ENCODE data around the gene NABP2. TPM values are rescaled to one million over a fixed set of nuclear protein-coding genes. Genes with fewer than 3 reads are reported as not detected.
"Not testable (repeated sequence)": the region's sequence is repeated elsewhere in the genome, so short reads cannot be mapped to it uniquely, and the experiment has no call there.

NABP2 gene
- total RNA-seq, 2 experiments from 2014 or later: 69.1 to 76.0 TPM

DNA sequence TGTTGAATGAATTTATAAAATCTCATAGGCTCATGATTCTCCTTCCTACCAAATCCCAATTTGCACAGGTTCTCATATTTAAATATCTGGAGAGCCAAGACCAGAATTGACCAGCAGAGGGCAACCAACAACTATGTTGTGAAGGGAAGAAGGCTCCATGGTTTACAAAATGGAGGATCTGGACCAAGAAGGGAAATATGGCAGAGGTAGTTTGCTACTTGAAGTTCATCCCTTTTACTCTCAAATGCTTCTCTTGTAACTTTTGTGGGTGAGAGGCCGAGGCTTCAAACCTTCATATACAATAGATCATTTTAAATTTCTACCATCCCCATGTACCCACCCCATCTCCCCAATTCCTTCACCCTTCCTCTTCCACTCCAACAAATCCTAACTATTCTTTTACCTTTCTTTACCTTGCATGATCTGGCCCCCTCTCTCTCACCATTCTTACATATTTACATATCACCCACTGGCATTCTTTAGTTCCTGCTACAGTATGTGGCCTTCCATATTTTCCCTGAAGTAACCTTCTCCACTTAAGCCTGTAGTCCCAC, 31.0 kb upstream of the NABP2 start:
- DNase-seq: peak; percentile 88
- H3K4me3 Mint-ChIP-seq: no peak overlapping the region
- ChIA-PET POLR2A (interaction anchor here (0.7 kb wide), 1 partner anchor 17 kb away, joined by 3 read pairs; no protein-coding TSS in a partner anchor), CTCF (interaction anchor here (0.6 to 6.1 kb wide), 13 partner anchors 15 to 436 kb away, joined by 3 to 112 read pairs (median 5); partner anchors contain the start of genes COQ10A, ESYT1, RNF41 and ZC3H10)
- no peaks in the 10 kb centered on the region for H3K9me3 Mint-ChIP-seq (ENCODE audit: low read depth)
- H3K27ac Mint-ChIP-seq: peak overlapping the region; percentile 13
- H3K36me3 Mint-ChIP-seq (ENCODE audit: low read depth): peaks cover 4% of the 10 kb centered on the region
- intact Hi-C loops (cut with DNase I, micrococcal nuclease): loop anchor here (1.0 to 5.0 kb wide), 8 partner anchors 31 to 379 kb away; partner anchors contain the start of genes ANKRD52 (in 2 of the 2), NABP2 (in 2 of the 2), COQ10A (in 1 of the 2) and CS (in 1 of the 2)
- ATAC-seq: no peak
- no peaks in the 10 kb centered on the region for H3K27me3 Mint-ChIP-seq
- H3K4me1 Mint-ChIP-seq: peaks cover 17% of the 10 kb centered on the region

- H3K9me3 Mint-ChIP-seq (ENCODE audit: low read depth); H3K36me3 Mint-ChIP-seq (ENCODE audit: low read depth); H3K27me3 Mint-ChIP-seq; intact Hi-C loops (cut with DNase I, micrococcal nuclease); ATAC-seq; DNase-seq; POLR2A ChIA-PET; H3K4me1 Mint-ChIP-seq; H3K4me3 Mint-ChIP-seq; H3K27ac Mint-ChIP-seq: not testable (repeated sequence)
- CTCF ChIA-PET: interaction anchor here (0.7 to 3.4 kb wide), 5 partner anchors 9 to 89 kb away, joined by 3 to 10 read pairs (median 5); partner anchors contain the start of gene RNF41
Observed at GRCh38 chr12:56196818-56197550, 27.2 kb upstream of the NABP2 start.

GRCh38 chr12:56197921-56198635, 26.1 kb upstream of the NABP2 start:
- intact Hi-C loops (cut with DNase I, micrococcal nuclease): no loop called here

DNA sequence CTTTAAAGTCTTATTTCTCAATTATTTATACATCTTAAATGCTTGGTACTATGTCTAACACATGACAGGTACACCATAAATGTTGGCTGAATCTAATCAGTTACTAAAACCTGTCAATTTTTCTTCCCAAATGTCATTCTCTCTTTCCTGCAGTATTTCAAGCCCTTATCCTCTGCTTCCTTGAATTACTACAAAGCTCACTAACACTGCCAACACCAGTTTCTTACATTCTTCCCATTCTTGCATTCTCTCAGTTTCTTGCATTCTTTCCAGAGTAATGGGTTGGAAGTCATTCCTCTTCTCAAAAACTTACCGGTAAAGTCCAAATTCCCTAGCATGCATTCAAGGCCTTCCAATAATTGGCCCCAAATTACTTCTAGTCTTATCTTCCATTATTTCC, 25.3 kb upstream of the NABP2 start:
- H3K27ac Mint-ChIP-seq: no peak overlapping the region
- CTCF ChIA-PET: interaction anchor here (0.7 to 3.4 kb wide), 4 partner anchors 8 to 23 kb away, joined by 3 to 10 read pairs (median 5); no protein-coding TSS in a partner anchor
- no peaks in the 10 kb centered on the region for H3K9me3 Mint-ChIP-seq (ENCODE audit: low read depth)
- DNase-seq (no peak), ATAC-seq (no peak)
- POLR2A ChIA-PET: no interaction called here
- no peaks in the 10 kb centered on the region for H3K36me3 Mint-ChIP-seq (ENCODE audit: low read depth)
- no peak overlapping the region for H3K4me3 Mint-ChIP-seq
- intact Hi-C loops (cut with DNase I, micrococcal nuclease): no loop called here
- no peaks in the 10 kb centered on the region for H3K27me3 Mint-ChIP-seq
- H3K4me1 Mint-ChIP-seq: no peaks in the 10 kb centered on the region

More at GRCh38 chr12:56197921-56198635, 26.1 kb upstream of the NABP2 start:
- ChIA-PET POLR2A (no interaction called here), CTCF (interaction anchor here (0.7 to 3.4 kb wide), 4 partner anchors 8 to 88 kb away, joined by 3 to 10 read pairs (median 5); no protein-coding TSS in a partner anchor)
- H3K27me3 Mint-ChIP-seq: no peaks in the 10 kb centered on the region
- H3K4me1 Mint-ChIP-seq: peaks cover 5% of the 10 kb centered on the region
- no peak overlapping the region for H3K27ac Mint-ChIP-seq
- ATAC-seq (no peak), DNase-seq (no peak)
- H3K9me3 Mint-ChIP-seq (ENCODE audit: low read depth): no peaks in the 10 kb centered on the region
- H3K4me3 Mint-ChIP-seq: no peak overlapping the region
- H3K36me3 Mint-ChIP-seq (ENCODE audit: low read depth): no peaks in the 10 kb centered on the region

GRCh38 chr12:56202366-56202765, 21.8 kb upstream of the NABP2 start:
- DNase-seq (no peak), ATAC-seq (no peak)
- Mint-ChIP-seq H3K4me1 (peaks cover 2% of the 10 kb centered on the region), H3K27ac (no peak overlapping the region), H3K36me3 (ENCODE audit: low read depth) (peaks cover 13% of the 10 kb centered on the region), H3K4me3 (no peak overlapping the region), H3K27me3 (no peaks in the 10 kb centered on the region), H3K9me3 (ENCODE audit: low read depth) (no peaks in the 10 kb centered on the region)
- intact Hi-C loops (cut with DNase I, micrococcal nuclease): no loop called here
- ChIA-PET CTCF (interaction anchor here (0.8 to 2.5 kb wide), 3 partner anchors 11 to 129 kb away, joined by 3 to 9 read pairs (median 4); partner anchors contain the start of gene ANKRD52), POLR2A (no interaction called here)

GRCh38 chr12:56202838-56203237, 21.3 kb upstream of the NABP2 start:
- ChIA-PET CTCF (interaction anchor here (0.6 to 2.8 kb wide), 5 partner anchors 10 to 329 kb away, joined by 3 to 11 read pairs (median 4); partner anchors contain the start of genes RNF41 and SMARCC2), POLR2A (no interaction called here)
- DNase-seq (no peak), ATAC-seq (no peak)
- no peak overlapping the region for H3K27ac Mint-ChIP-seq
- no peak overlapping the region for H3K4me3 Mint-ChIP-seq
- peaks cover 16% of the 10 kb centered on the region for H3K36me3 Mint-ChIP-seq (ENCODE audit: low read depth)
- H3K27me3 Mint-ChIP-seq: no peaks in the 10 kb centered on the region
- intact Hi-C loops (cut with DNase I, micrococcal nuclease): no loop called here
- peaks cover 2% of the 10 kb centered on the region for H3K4me1 Mint-ChIP-seq
- no peaks in the 10 kb centered on the region for H3K9me3 Mint-ChIP-seq (ENCODE audit: low read depth)

GRCh38 chr12:56204275-56204674, 19.9 kb upstream of the NABP2 start:
- Mint-ChIP-seq H3K4me3 (no peak overlapping the region), H3K9me3 (ENCODE audit: low read depth) (no peaks in the 10 kb centered on the region), H3K27me3 (no peaks in the 10 kb centered on the region), H3K36me3 (ENCODE audit: low read depth) (peaks cover 16% of the 10 kb centered on the region), H3K4me1 (peaks cover 2% of the 10 kb centered on the region), H3K27ac (no peak overlapping the region)
- intact Hi-C loops (cut with DNase I, micrococcal nuclease): no loop called here
- no peak for DNase-seq
- CTCF ChIA-PET: interaction anchor here (0.5 to 2.8 kb wide), 5 partner anchors 13 to 233 kb away, joined by 3 to 11 read pairs (median 4); partner anchors contain the start of genes RNF41 and SMARCC2
- POLR2A ChIA-PET: interaction anchor here (0.9 kb wide), 1 partner anchor 16 kb away, joined by 3 read pairs; no protein-coding TSS in a partner anchor
- ATAC-seq: no peak

GRCh38 chr12:56205445-56205844, 18.7 kb upstream of the NABP2 start:
- ATAC-seq (peak; percentile 47), DNase-seq (no peak)
- ChIA-PET POLR2A (interaction anchor here (0.6 kb wide), 1 partner anchor 444 kb away, joined by 8 read pairs; no protein-coding TSS in a partner anchor), CTCF (interaction anchor here (0.5 to 3.8 kb wide), 8 partner anchors 16 to 388 kb away, joined by 3 to 18 read pairs (median 4); partner anchors contain the start of genes ANKRD52, ORMDL2, RNF41 and SARNP)
- H3K4me3 Mint-ChIP-seq: no peak overlapping the region
- no peak overlapping the region for H3K27ac Mint-ChIP-seq
- intact Hi-C loops (cut with DNase I, micrococcal nuclease): loop anchor here in 1 of 2 experiments (5.0 kb wide), 1 partner anchor 257 kb away; no protein-coding TSS in a partner anchor
- peaks cover 22% of the 10 kb centered on the region for H3K36me3 Mint-ChIP-seq (ENCODE audit: low read depth)
- H3K9me3 Mint-ChIP-seq (ENCODE audit: low read depth): no peaks in the 10 kb centered on the region
- H3K4me1 Mint-ChIP-seq: peaks cover 2% of the 10 kb centered on the region
- H3K27me3 Mint-ChIP-seq: no peaks in the 10 kb centered on the region

DNA sequence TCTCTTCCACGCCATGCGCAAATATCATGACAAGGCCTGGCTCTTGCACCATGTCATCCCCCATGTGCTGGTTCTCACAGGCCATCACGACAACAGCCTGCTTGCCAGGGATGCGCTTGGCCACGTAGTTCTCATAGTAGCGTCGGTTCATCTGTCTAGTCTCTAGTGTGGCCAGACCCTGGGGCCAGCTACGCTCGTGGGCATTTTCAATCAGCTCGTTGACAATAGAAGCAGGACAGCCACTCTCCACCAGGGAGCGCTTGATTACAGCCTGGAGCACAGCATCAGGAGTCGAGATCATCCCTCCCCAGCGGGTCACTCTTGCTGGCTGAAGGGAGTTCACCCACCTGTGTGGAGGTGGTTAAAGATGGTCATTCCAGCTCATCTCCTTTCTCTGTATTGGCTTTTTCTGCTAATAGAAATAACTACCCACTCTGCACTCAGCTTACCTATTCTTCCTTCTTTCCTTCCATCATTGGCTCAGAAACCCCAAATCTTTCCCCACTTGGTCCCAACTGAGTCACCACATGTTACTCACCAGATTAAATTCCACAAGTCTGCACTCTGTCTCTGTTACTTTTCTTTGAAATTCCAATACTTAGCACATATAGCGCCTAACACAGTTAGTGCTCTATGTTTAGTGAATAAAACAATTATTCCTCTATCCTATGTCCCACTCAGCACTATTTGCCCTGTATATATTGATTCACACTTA, 17.5 kb upstream of the NABP2 start:
- peak; percentile 69 for DNase-seq
- ATAC-seq: peak; percentile 84
- CTCF ChIA-PET: interaction anchor here (0.6 to 3.8 kb wide), 12 partner anchors 8 to 374 kb away, joined by 3 to 18 read pairs (median 4); partner anchors contain the start of genes ANKRD52, RNF41 and ZC3H10
- H3K9me3 Mint-ChIP-seq (ENCODE audit: low read depth): no peaks in the 10 kb centered on the region
- no peak overlapping the region for H3K4me3 Mint-ChIP-seq
- no peaks in the 10 kb centered on the region for H3K27me3 Mint-ChIP-seq
- H3K27ac Mint-ChIP-seq: no peak overlapping the region
- intact Hi-C loops (cut with DNase I, micrococcal nuclease): loop anchor here in 1 of 2 experiments (5.0 kb wide), 1 partner anchor 256 kb away; no protein-coding TSS in a partner anchor
- POLR2A ChIA-PET: no interaction called here
- H3K36me3 Mint-ChIP-seq (ENCODE audit: low read depth): peaks cover 26% of the 10 kb centered on the region
- peaks cover 4% of the 10 kb centered on the region for H3K4me1 Mint-ChIP-seq

DNA sequence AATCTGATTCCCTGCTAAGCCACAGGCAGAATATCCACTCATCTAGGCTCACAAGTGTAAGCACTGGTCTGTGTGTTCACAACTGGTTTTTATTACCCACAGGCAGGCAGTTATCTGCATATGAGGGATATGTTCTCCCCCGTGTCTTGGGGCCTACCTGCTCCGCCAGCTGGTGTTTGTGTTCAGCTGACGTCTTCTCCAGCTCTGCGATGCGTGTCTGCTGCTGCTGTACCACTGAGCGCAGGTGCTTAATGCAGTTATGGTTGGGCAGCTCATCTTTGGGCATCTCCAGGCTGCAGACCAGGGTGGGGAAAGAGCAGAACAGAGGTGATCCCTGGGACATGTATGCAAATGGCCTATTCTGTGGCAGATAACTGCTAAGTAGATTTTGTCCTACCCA, 16.1 kb upstream of the NABP2 start:
- POLR2A ChIA-PET: no interaction called here
- Mint-ChIP-seq H3K4me3 (no peak overlapping the region), H3K9me3 (ENCODE audit: low read depth) (no peaks in the 10 kb centered on the region), H3K27ac (no peak overlapping the region), H3K4me1 (peaks cover 11% of the 10 kb centered on the region), H3K27me3 (no peaks in the 10 kb centered on the region), H3K36me3 (ENCODE audit: low read depth) (peaks cover 28% of the 10 kb centered on the region)
- intact Hi-C loops (cut with DNase I, micrococcal nuclease): loop anchor here in 1 of 2 experiments (5.0 kb wide), 1 partner anchor 254 kb away; no protein-coding TSS in a partner anchor
- no peak for DNase-seq
- no peak for ATAC-seq
- CTCF ChIA-PET: interaction anchor here (0.7 to 3.8 kb wide), 9 partner anchors 10 to 152 kb away, joined by 3 to 18 read pairs (median 4); partner anchors contain the start of genes ANKRD52, RNF41, SMARCC2 and ZC3H10
